GM12872 (cell line): ENCODE measurements around the gene RPEL1.
"Not testable (repeated sequence)": the region's sequence is repeated elsewhere in the genome, so short reads cannot be mapped to it uniquely, and the experiment has no call there.

Experiments used
- TF ChIP-seq, protein P1 (sequence below): IDR thresholded peaks from 3 replicates; pipeline ENCODE4 v1.5.1; 2011; ENCODE audit warnings: low read depth, mild to moderate bottlenecking, low read length, moderate library complexity; ENCODE audit not compliant: insufficient read depth

RPEL1 gene

DNA sequence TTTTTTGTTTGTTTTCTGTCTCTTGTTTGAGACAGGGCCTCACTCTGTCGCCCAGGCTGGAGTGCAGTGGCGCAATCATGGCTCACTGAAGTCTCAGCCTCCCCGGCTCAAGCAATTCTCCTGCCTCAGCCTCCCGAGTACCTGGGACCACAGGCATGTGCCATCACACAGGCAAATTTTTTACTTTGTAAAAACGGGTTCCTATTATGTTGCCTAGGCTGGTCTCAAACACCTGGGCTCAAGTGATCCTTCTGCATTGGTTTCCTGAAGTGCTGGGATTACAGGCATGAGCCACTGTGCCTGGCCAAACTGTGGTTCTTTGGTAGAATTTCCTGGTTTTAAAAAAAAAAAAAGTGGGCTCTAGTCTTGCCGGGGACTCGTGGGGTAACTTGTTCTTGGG is at the start of gene RPEL1:
TSS of gene RPEL1 (plus strand) at position 301 of the 400 bp plus-strand sequence. CDS start 110 bp downstream, outside the sequence.
- TF ChIP-seq, protein P1, sequence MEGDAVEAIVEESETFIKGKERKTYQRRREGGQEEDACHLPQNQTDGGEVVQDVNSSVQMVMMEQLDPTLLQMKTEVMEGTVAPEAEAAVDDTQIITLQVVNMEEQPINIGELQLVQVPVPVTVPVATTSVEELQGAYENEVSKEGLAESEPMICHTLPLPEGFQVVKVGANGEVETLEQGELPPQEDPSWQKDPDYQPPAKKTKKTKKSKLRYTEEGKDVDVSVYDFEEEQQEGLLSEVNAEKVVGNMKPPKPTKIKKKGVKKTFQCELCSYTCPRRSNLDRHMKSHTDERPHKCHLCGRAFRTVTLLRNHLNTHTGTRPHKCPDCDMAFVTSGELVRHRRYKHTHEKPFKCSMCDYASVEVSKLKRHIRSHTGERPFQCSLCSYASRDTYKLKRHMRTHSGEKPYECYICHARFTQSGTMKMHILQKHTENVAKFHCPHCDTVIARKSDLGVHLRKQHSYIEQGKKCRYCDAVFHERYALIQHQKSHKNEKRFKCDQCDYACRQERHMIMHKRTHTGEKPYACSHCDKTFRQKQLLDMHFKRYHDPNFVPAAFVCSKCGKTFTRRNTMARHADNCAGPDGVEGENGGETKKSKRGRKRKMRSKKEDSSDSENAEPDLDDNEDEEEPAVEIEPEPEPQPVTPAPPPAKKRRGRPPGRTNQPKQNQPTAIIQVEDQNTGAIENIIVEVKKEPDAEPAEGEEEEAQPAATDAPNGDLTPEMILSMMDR, result not testable (repeated sequence)

DNA sequence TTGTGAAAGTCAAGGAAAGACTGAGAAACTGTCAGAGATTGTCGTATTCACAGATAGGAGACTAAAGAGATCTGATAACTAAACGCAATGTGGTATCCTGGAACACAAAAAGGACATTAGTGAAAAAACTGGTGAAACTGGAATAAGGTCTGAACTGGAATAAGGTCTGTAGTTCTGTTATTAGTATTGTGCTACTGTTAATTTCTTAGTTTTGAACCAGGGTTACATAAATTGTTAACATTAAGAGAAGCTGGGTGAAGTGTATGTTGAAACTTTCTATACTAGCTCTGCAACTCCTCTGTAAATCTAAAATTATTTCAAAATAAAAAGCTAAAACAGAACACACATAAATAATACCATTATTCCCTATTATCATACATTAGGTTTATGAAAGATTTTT is 49.2 kb upstream of the RPEL1 start:
- TF ChIP-seq, protein P1, result no peak

DNA sequence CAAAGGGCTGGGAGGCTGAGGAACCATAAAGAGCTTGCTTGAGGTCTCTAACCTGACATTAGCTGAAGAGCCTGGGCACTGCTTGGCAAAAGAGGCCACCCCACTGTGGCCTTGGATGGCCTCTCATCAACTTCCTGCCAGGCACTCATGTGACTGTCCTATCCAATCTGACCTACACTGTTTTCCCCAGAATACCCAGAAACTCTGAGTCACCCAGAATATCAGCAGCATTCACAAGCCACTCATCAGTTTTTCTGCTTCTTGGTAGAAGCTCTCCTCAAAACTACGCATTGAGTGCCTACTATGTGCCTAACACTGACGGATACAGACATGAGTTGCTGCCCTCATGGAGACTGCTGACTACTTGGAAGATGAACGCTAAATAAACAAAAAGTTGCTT is 48.5 kb upstream of the RPEL1 start:
- TF ChIP-seq, protein P1, result no peak

DNA sequence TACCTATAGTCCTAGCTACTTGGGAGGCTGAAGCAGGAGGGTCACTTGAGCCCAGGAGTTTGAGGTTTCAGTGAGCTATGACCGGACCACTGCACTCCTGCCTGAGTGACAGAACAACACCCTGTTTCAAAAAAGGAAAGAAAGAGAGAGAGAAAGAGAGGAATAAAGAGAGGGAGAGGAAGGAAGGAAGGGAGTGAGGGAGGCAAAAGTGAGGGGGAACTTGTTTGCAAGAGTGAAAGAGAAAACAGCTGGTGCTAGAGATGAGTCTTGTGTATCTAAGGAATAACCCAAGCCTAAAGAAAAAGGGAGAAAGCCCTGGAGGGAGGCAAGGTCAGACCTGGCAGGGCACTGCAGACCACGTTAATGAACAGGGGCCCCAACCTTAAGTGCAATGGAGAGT is 47.8 kb upstream of the RPEL1 start:
- TF ChIP-seq, protein P1, result no peak

DNA sequence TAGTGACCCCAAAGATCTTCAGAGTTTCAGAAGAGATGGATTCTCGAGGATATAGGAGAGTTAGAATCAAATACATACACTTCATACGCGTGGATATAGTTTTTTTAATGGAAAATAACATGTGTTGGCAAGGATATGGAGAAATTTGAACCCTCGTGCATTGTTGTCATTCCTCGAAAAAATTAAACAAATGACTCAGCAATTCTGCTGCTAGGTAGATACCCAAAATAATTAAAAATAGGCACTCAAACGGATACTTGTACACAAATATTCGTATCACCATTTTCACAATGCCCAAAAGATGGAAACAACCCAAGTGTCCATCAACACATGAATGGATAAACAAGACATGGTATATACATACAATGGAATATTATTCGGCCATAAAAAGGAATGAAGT is 47.0 kb upstream of the RPEL1 start:
- TF ChIP-seq, protein P1, result no peak

DNA sequence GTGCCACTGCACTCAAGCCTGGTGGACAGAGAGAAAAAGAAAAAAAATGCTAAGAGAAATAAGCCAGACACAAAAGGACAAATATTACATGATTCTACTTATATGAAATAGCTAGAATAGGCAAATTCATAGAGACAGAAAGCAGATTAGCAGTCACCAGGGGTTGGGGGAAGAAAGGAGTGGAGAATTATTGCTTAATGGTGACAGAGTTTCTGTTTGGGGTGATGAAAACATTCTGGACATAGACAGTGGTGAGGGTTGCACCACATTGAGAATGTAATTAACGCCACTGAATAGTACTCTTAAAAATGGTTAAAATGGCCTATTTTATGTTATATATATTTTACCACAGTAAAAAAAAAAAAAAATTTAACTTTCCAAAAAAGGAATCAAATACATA is 46.2 kb upstream of the RPEL1 start:
- TF ChIP-seq, protein P1, result no peak

GRCh38 chr10:103202319-103202718 is 43.4 kb upstream of the RPEL1 start:
- TF ChIP-seq, protein P1, result no peak

GRCh38 chr10:103203466-103203865 is 42.2 kb upstream of the RPEL1 start:
- TF ChIP-seq, protein P1, result no peak
